ENCODE results near the gene EYA2.

EYA2 gene

DNA sequence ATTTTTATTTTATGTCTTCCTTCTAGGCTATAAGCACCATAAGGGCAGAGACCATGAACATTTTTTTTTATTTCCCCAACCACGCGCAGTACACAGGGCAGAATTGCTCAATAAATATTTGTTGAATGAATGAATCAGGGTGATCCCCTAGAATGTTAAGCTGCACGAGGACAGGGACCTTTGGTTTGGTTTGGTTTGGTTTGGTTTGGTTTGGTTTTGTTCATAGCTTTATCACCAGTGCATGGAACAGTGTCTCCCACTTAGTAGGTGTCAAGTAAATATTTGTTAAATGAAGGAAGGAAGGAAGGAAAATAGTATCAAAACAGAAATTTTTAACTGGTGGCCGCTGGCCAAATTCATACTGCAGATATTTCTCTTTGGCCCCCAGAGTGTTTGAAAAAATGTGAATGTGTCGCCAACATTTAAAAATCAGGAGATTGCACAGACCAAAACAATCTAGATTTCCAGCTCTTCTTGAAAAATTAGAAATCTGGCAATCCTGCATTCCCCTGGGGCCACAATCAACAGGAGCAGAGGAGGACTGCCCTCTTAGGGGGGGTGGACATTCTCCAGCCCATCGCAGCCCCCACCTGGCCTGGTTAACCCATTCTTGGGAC, 205.3 kb downstream of the EYA2 start:
- in situ Hi-C loops (cut with HindIII; ENCODE audit: low pct_ligation_motif_present, low pct_unique_long_range_greater_than_20kb, low sequenced_read_pairs): no loop called here
- DNase-seq: no peak

DNA sequence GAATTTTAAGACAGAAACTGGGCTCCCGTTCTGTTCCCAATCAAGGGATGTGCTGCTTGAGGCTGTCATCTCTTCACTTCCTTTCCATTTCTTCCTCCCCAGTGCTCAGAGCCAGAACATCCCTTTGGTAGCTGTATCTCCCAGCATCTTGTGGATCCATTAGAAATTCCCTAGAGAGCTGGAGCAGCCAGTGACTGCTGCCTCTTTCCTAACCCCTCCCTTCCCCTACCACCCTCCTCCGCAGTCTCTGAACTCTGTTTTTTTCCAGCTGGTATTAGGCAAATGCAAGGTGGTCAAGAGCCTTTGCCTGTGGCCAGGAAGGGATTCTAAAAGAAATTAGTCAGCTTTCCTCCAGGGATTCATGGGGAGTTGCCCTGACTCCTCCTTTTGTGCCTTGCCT, 208.0 kb downstream of the EYA2 start:
- in situ Hi-C loops (cut with HindIII; ENCODE audit: low pct_ligation_motif_present, low pct_unique_long_range_greater_than_20kb, low sequenced_read_pairs): no loop called here
- no peak for DNase-seq

DNA sequence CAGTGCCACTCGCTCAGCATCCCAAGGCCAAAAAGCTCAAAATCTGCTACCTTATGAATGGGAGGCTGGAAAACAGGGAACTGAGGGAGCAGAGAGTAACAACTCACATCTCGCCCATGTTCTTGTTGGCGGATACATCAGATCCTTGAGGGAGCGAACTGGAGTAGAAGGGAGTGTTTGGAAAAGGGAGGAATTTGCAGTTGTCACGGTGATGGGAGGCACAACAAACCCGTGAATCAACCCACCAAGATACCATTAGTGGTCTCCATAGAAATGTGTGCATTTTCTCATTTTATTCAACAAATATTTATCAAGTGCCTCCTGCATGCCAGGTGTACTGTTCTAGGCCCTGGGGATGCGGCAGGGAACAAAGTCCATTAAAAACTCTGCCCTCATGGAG, 212.1 kb downstream of the EYA2 start:
- in situ Hi-C loops (cut with HindIII; ENCODE audit: low pct_ligation_motif_present, low pct_unique_long_range_greater_than_20kb, low sequenced_read_pairs): no loop called here
- no peak for DNase-seq

DNA sequence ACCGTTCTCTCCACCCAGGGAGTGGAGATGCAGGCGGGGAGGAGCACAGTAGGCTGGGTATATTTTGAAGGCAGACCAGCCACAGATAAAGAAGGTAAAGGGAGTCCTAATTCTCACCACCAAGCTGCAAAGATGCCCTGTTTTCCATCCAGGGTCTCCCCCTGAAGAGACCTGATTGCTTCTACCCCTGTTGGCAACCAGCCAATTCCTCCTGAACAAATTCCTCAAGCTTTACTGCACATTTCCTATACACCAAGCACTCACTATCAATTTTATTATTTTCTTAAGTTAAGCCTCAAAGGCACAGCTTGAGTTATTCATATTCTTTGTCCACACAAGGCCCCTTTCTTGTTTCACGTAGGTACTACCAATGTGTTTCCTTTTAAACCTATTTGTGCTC, 214.4 kb downstream of the EYA2 start:
- in situ Hi-C loops (cut with HindIII; ENCODE audit: low pct_ligation_motif_present, low pct_unique_long_range_greater_than_20kb, low sequenced_read_pairs): no loop called here
- no peak for DNase-seq

DNA sequence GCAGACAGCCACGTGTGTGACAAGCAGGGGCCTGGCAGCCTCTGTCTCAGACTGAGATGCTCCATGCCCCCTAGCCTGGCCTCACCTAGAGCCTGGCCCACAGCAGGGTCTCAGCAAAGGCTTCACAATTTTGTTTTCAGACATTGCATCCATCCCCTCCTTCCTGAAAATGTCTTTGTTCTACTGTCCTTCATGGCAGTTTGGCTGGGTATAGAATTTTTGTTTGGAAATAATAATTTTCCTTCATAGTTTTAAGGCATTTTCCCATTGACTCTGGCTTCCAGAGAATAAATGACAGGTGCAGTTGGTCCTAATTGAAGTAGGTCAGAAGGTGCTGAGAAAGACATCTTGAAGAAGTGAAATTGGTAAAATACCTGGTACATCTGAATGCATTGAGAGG, 216.2 kb downstream of the EYA2 start:
- in situ Hi-C loops (cut with HindIII; ENCODE audit: low pct_ligation_motif_present, low pct_unique_long_range_greater_than_20kb, low sequenced_read_pairs): no loop called here
- DNase-seq: no peak

DNA sequence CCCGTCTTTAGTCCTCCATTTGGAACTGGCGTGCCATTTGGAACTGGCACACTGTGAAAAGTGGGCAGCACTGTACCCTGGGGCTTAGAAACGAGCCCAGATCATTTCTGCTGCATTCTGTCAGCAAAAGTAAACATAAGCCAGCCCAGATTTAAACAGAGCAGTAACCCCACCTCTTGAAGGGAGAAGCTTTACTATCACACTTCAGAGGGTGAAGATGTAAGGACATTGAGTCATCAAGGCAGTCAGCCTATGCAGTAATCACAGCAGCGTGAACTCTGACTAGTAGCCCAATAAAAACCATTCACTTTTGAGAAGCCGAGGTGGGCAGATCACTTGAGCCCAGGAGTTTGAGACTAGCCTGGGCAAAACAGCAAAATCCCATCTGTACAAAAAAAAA, 216.9 kb downstream of the EYA2 start:
- in situ Hi-C loops (cut with HindIII; ENCODE audit: low pct_ligation_motif_present, low pct_unique_long_range_greater_than_20kb, low sequenced_read_pairs): no loop called here
- no peak for DNase-seq

DNA sequence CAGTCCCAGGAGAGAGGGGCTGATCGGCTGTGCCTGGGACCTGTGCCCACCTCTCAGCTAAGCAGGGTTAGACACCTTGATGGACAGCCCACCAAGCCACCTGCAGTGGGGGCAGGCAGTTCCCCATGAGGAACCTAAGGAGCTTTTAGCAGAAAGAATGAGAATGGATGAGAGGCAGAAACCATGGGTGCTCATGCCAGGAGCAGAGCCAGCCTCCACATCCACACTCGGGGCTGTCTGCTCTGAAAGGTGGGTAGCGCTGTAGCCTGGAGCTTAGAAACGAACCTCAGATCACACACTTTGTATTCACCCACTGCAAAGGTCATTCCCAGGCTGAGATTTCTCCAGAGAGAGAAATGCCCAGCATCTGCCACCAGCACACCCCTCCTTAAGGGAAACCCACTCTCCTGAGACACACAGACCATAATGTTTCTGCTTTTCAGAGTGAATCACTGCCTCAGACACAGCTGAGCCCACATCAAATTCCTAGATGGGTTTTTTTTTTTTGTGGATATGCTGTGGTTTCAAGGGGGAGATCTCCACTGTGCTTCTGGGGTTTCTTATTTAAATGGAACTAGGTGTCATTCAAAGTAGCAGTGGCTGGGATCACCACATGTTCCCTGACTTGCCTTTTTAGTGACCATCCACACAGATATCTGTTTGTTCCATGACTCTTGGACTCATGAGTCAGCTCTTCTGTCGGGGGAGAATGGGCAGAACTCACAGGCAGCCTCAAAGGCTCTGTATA, 218.9 kb downstream of the EYA2 start:
- in situ Hi-C loops (cut with HindIII; ENCODE audit: low pct_ligation_motif_present, low pct_unique_long_range_greater_than_20kb, low sequenced_read_pairs): no loop called here
- DNase-seq: no peak

DNA sequence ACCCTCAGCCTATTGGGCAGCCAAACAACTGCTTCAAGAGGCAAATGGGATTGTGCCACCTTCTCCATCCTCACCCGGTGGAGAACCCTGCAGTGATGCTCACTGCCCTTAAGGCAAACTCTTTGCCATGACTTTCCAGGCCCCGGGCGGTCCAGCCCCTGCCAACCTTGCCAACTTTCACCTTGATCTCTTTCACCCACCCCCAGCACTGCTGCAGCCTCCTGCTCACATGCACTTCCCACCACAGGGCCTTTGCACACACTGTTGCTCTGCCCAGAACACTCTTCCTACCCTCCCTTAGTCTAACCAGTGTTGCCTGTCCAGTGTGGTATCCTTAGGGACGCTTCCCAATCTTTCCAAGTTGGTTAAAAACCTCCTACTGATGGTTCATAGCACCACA, 221.1 kb downstream of the EYA2 start:
- in situ Hi-C loops (cut with HindIII; ENCODE audit: low pct_ligation_motif_present, low pct_unique_long_range_greater_than_20kb, low sequenced_read_pairs): no loop called here
- DNase-seq: no peak

DNA sequence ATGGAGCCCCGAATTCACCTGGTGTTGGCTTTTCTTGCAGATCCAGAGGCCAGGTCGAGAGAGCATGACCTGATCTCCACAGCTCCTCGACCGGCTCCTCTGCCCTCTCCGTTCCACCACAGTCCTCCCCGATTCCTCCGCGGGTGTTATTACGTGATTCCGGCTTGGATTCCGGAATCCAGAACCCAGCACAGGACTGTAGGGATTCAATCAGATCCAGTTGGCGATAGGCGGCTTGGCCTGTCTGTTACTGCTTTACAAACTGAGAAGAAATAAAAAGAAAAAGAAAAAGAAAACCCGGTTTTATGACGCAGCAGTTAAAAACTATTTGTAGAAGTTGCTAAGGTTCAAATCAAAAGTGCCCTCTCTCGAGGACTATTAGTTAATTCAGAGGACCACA, 222.7 kb downstream of the EYA2 start:
- in situ Hi-C loops (cut with HindIII; ENCODE audit: low pct_ligation_motif_present, low pct_unique_long_range_greater_than_20kb, low sequenced_read_pairs): no loop called here
- DNase-seq: no peak

DNA sequence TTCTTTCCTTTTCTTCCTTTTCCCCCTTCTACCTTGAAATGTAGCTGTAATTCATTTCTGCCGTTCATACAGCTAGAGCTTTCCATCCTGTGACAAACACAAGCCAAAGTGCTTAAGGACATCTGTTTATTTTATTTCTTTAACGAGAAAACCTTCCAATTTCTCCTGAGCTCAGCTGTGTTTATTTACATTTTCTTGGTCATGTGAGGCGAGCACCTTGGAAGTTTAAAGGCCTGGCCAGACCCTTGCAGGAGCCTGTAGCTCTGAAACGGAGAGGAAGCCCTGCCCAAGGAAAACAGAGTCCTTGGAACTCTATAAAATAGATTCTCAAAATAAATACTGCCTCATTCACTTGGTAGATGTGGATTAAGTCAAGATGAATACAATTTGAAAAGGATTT, 223.1 kb downstream of the EYA2 start:
- in situ Hi-C loops (cut with HindIII; ENCODE audit: low pct_ligation_motif_present, low pct_unique_long_range_greater_than_20kb, low sequenced_read_pairs): no loop called here
- no peak for DNase-seq

DNA sequence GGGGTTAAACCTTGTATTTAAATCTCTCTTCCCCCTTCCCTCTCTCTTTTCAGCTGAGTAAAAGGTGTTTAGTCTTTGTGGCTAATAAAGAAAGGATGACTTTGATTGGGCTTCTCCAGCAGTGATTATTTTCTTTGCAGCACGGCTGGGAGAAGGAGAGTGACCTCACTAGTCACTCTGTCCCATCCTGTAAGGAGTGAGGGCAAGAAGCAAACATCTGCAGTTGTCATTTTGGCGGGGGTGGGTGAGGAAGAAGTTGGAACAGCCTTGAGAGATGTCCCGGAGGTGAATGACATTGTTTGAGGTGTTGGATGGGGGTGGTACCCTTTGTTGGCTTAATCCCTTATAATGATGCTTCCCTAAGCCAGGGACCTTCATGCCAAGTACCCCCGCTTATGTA, 223.6 kb downstream of the EYA2 start:
- DNase-seq: no peak
- in situ Hi-C loops (cut with HindIII; ENCODE audit: low pct_ligation_motif_present, low pct_unique_long_range_greater_than_20kb, low sequenced_read_pairs): no loop called here

DNA sequence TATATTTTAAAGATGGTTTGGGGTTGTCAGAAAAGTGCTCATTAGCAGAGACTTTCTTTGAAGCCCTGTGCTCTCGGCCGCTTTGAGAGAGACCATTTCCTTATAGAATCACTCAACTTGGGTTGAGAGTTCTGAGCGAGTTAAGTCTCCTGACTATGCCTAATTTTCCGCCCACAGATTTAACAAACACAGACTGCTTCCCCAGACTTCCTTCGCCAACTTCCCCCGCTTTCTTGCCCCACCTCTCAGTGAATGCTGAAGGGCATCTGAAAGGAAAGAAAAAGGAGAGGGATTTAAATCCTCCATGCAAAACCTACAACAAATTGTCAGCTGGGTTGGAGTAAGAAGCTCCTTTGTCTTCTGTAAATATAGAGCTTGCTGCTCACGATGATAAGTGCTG, 224.0 kb downstream of the EYA2 start:
- in situ Hi-C loops (cut with HindIII; ENCODE audit: low pct_ligation_motif_present, low pct_unique_long_range_greater_than_20kb, low sequenced_read_pairs): no loop called here

DNA sequence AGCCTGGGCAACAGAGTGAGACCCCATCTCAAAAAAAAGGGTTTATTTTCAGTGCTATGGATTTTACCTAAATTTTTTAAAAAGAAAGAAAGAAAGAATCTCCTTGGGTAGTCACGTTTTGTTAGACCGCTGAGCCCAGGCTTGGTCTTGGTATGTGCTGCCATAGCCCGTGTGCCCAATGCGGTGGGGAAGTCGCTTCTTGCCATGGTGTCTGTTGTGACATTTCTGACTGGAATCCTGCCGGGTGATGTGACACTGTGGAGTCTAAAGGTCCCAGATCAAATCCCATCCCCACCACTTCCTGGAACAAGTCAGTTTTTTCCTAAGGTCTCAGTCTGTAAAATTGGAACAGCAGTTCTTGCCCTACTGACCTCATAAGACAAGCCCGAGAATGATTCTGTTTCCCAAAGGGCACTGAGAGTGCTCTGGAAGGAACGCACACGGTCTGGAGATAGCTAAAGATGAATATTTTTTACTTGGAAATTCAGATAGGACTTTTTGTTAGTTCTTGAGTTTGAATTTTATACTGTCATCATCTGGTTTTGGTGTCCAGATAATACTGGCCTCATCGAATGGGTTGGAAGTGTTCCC, 225.8 kb downstream of the EYA2 start:
- no peak for DNase-seq
- in situ Hi-C loops (cut with HindIII; ENCODE audit: low pct_ligation_motif_present, low pct_unique_long_range_greater_than_20kb, low sequenced_read_pairs): no loop called here

More for the DNA sequence above, 224.0 kb downstream of the EYA2 start:
- DNase-seq: no peak

DNA sequence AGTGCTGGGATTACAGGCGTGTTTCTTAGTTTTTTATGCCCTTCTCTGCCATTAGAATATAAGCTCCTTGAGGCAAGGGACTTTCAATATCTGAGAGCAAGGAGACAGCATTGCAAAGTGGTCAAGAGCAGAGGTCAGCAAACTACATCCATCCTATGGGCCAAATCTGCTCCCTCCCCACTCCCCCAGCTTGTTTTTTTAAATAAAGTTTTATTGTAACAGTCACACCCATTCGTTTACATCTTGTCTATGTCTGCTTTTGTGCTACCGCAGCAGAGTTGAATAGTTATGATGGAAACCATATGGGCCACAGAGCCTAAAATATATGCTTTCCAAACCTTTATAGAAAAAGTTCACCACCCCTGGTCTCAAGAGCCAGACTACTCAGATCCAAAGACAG, 227.9 kb downstream of the EYA2 start:
- no peak for DNase-seq
- in situ Hi-C loops (cut with HindIII; ENCODE audit: low pct_ligation_motif_present, low pct_unique_long_range_greater_than_20kb, low sequenced_read_pairs): no loop called here

DNA sequence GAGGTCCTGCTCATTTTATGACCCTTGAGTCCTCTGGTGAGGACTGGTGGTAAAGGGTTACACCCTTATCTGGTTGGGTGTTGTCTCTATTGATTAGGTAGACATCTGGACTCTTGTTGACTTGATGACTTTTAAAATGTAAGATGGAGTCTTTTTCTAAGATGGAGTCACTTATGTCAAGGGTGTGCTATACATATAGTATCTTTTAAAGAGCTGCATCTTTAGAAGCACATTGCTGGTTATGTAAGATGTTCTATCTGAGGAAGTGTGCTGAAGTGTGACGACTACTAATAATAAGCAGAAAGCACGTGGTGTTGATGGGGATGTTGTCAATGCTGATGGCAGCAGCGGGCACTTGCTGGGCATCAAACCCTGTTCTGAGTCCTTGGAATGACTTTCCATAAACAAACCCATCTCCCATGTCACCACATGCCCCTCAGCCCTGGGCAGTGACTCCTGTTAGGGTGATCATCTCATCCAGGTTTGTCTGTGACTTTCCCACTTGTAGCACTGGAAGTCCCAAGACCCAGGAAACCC, 229.6 kb downstream of the EYA2 start:
- DNase-seq: no peak
- in situ Hi-C loops (cut with HindIII; ENCODE audit: low pct_ligation_motif_present, low pct_unique_long_range_greater_than_20kb, low sequenced_read_pairs): no loop called here

DNA sequence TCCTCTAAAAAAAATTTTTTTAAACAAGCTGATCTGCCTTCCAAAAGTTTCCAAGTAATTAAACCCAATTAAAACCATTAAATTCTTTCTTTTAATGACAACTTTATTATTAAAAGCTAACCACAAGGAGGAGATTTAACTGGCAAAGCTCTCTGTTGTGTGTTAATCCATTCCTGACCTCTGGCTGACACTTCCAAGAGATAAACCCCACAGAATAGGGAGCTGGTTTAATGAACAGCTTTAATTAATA, 230.8 kb downstream of the EYA2 start:
- no peak for DNase-seq
- in situ Hi-C loops (cut with HindIII; ENCODE audit: low pct_ligation_motif_present, low pct_unique_long_range_greater_than_20kb, low sequenced_read_pairs): loop anchor here (25.0 kb wide), 1 partner anchor 363 kb away; no protein-coding TSS in a partner anchor

DNA sequence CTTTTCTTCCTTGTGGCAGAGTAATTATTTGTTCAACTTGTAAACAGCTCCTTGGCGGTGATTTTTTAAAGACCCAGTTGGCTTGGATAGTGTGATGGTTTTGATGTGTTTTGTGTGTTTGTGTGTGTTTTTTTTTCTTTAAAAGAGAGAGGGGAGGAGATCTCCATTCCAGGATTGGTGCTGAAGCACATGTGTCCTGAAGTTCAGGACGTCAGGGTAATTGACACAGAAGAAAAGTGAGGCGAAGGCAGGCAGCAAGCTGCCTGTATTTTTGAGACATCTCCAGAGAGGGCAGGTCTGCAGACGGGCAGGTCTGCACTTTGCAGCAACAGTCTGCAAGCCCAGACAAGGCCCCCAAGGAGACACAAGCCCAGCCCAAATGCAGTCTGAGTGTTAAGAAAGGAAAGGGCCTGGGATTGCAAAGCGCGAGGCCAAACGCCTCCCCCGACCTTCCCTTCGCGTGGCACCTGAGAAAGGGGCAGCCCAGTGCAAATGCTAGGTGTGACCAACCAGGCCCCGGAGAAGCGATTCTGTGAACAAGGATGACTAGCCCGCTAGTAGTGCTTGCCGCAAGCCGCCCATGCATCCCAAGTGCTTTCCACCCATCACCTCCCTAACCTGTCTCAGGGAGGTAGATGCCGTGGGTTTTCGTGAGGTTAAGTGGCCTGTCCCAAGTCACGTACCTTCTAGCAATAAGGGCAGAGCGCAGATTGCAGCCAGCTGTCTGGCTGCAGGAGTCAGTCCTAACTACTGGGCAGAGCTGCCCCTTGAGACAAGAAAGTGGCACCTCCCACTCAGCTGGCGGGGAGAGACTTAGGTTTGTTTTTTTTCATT, 231.3 kb downstream of the EYA2 start:
- in situ Hi-C loops (cut with HindIII; ENCODE audit: low pct_ligation_motif_present, low pct_unique_long_range_greater_than_20kb, low sequenced_read_pairs): loop anchor here (25.0 kb wide), 1 partner anchor 364 kb away; no protein-coding TSS in a partner anchor
- DNase-seq: no peak

DNA sequence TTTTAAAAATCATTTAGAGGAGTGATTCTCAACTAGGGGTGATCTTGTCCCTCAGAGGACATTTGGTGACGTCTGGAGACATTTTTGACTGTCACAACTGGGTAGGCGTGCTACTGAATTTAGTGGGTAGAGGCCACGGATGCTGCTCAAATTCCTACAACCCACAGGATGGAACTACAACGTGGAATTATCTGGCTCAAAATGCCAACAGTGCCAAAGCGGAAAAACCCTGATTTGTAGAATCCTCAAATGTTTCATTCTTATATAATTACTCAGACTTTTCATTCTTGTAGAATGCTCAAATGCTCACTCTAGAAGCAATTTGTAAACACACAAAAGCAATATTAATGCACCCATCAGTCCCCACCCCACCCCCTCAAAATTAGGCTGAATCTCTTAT, 232.1 kb downstream of the EYA2 start:
- DNase-seq: no peak
- in situ Hi-C loops (cut with HindIII; ENCODE audit: low pct_ligation_motif_present, low pct_unique_long_range_greater_than_20kb, low sequenced_read_pairs): loop anchor here (25.0 kb wide), 1 partner anchor 364 kb away; no protein-coding TSS in a partner anchor

DNA sequence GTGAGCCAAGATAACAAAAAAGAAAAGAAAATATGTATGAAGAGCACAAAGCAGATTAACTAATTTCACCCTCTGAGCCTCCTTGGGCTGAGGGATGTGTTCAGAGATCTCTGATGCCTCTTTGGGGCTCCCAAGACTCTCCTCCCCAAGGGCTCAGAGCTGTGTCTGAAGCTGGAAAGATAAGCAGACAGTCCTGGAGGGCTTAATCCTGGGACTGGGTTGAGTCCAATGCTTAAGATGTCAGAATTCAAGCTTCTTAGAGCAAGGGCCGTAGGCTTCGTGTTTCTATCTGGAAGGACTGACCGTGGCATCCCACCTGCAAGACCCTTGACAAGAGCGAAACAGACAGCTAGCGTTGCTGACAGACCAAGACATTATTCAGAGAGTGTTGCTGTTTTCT, 232.9 kb downstream of the EYA2 start:
- no peak for DNase-seq
- in situ Hi-C loops (cut with HindIII; ENCODE audit: low pct_ligation_motif_present, low pct_unique_long_range_greater_than_20kb, low sequenced_read_pairs): loop anchor here (25.0 kb wide), 1 partner anchor 365 kb away; no protein-coding TSS in a partner anchor
